ENCODE results near the gene PSMC6. TPM values are rescaled to one million over a fixed set of nuclear protein-coding genes. Genes with fewer than 3 reads are reported as not detected.

The PSMC6 gene
- total and polyA plus RNA-seq, 2 experiments from 2014 or later: 143 to 176 TPM

DNA sequence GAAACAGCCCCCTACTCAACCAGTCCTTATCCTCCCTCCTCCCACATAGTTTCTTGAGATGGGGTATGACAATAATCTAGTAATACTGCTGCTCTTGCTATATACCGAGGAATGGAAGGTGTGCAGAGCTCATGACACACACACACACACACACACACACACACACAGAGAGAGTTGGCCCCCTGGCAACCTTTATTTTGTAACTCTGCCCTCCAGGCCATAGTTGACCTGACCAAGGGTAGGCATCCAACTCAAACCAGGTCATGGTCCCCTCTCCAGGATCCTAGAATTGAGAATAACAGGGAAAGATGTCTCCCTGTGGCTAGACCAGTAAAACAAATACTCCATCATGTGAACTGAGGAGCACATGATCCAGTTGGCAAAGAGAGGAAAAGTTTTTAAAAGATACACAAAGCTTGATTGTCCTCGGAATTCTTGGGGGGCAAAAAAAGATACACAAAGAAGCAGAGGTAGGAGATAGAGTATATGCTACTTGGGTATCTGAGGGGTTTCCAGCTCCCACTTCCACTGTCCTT is 22.9 kb upstream of the PSMC6 start (continued):
- TF ChIP-seq EZH2phosphoT487 (IDR thresholded peaks at IDR 0.05; ENCODE audit: unreplicated experiment): no peak
- TF ChIP-seq, protein P1, sequence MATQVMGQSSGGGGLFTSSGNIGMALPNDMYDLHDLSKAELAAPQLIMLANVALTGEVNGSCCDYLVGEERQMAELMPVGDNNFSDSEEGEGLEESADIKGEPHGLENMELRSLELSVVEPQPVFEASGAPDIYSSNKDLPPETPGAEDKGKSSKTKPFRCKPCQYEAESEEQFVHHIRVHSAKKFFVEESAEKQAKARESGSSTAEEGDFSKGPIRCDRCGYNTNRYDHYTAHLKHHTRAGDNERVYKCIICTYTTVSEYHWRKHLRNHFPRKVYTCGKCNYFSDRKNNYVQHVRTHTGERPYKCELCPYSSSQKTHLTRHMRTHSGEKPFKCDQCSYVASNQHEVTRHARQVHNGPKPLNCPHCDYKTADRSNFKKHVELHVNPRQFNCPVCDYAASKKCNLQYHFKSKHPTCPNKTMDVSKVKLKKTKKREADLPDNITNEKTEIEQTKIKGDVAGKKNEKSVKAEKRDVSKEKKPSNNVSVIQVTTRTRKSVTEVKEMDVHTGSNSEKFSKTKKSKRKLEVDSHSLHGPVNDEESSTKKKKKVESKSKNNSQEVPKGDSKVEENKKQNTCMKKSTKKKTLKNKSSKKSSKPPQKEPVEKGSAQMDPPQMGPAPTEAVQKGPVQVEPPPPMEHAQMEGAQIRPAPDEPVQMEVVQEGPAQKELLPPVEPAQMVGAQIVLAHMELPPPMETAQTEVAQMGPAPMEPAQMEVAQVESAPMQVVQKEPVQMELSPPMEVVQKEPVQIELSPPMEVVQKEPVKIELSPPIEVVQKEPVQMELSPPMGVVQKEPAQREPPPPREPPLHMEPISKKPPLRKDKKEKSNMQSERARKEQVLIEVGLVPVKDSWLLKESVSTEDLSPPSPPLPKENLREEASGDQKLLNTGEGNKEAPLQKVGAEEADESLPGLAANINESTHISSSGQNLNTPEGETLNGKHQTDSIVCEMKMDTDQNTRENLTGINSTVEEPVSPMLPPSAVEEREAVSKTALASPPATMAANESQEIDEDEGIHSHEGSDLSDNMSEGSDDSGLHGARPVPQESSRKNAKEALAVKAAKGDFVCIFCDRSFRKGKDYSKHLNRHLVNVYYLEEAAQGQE (IDR thresholded peaks at IDR 0.05; ENCODE audit: unreplicated experiment): no peak

DNA sequence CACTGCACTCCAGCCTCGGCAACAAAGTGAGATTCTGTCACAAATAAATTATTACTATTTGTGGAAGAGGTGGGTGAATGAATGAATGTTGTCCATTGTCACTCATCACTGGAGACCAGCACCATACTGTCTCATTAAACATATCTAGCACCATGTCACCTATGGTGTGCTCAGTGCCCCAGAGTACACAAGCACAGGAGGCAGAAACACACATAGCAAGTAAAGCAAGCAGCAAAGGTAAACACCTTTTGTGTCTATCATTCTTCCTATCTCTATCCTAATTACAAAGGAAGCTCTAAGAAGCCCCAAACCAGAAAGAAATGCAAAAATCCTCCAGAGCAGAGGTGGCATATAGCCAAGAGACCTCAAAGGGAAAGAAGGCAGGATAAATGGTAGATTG is 20.8 kb upstream of the PSMC6 start:
- H3K9me2 ChIP-seq (ENCODE audit: insufficient read depth): no peaks in the 10 kb centered on the region
- H3K27me3 Mint-ChIP-seq (ENCODE audit: insufficient read depth, low read depth, poor library complexity): peaks cover 2% of the 10 kb centered on the region
- H4K20me1 ChIP-seq (replicated peaks; ENCODE audit: insufficient read depth): peaks cover 6% of the 10 kb centered on the region
- H3K4me1 Mint-ChIP-seq: peaks cover 21% of the 10 kb centered on the region
- no peaks in the 10 kb centered on the region for H3F3A ChIP-seq (replicated peaks; ENCODE audit: low read depth)
- TF ChIP-seq, protein P1 (IDR thresholded peaks at IDR 0.05; ENCODE audit: unreplicated experiment): no peak
- TF ChIP-seq, protein P2, sequence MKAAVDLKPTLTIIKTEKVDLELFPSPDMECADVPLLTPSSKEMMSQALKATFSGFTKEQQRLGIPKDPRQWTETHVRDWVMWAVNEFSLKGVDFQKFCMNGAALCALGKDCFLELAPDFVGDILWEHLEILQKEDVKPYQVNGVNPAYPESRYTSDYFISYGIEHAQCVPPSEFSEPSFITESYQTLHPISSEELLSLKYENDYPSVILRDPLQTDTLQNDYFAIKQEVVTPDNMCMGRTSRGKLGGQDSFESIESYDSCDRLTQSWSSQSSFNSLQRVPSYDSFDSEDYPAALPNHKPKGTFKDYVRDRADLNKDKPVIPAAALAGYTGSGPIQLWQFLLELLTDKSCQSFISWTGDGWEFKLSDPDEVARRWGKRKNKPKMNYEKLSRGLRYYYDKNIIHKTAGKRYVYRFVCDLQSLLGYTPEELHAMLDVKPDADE (IDR thresholded peaks at IDR 0.05): no peak
- TF ChIP-seq ZNF331 (CRISPR knock-in tag; IDR thresholded peaks at IDR 0.05; ENCODE audit: low read depth): no peak
- no peak for TF ChIP-seq POLR2AphosphoS5 (IDR thresholded peaks at IDR 0.05; ENCODE audit: low read depth)
- no peak for TF ChIP-seq EZH2 (IDR thresholded peaks at IDR 0.05; ENCODE audit: low read depth, unreplicated experiment)
- no peak overlapping the region for H3K27ac Mint-ChIP-seq
- peak overlapping the region; percentile 45; the same call in 1 of the 2 replicates for H3K4me2 ChIP-seq
- H3K9me3 Mint-ChIP-seq: no peaks in the 10 kb centered on the region
- H3K4me3 ChIP-seq: no peak overlapping the region
- H3K36me3 ChIP-seq (ENCODE audit: insufficient read depth): no peaks in the 10 kb centered on the region
- no peak overlapping the region for H3K27ac ChIP-seq (ENCODE audit: low read depth)
- H3K27me3 ChIP-seq (ENCODE audit: insufficient read depth): no peaks in the 10 kb centered on the region
- H2AFZ ChIP-seq: no peak overlapping the region
- H3K4me3 Mint-ChIP-seq: no peak overlapping the region
- ATAC-seq (peak; percentile 56), DNase-seq (ENCODE audit: low spot score) (no peak)
- peaks cover 78% of the 10 kb centered on the region for H3K79me2 ChIP-seq (replicated peaks; ENCODE audit: insufficient read depth)
- peaks cover 29% of the 10 kb centered on the region for H3K4me1 ChIP-seq (ENCODE audit: insufficient read depth)
- no peaks in the 10 kb centered on the region for H3K36me3 Mint-ChIP-seq (ENCODE audit: low read depth)
